Mucosa of descending colon (tissue), 3 donors: ENCODE data around the gene SORBS1. TPM values are rescaled to one million over a fixed set of nuclear protein-coding genes. Genes with fewer than 3 reads are reported as not detected.
A peak's percentile ranks its signal among the peaks of the same experiment; 100 is the strongest.

Experiments used
- ATAC-seq: fragments of 200-7000 bp; cut with Tn5 transposase; one replicate; pipeline ENCODE4 v1.9.1; 2020; ENCODE audit warnings: mild to moderate bottlenecking, moderate library complexity
- DNase-seq, 3 donors: peaks; one replicate each; pipeline ENCODE4 v3.0.0-alpha.2; 2020
- H3K36me3 ChIP-seq: fragments of 200-600 bp; one replicate; pipeline ENCODE4 v1.8.0; 2021; ENCODE audit warnings: low read depth, mild to moderate bottlenecking
- H3K4me1 ChIP-seq: fragments of 200-600 bp; one replicate; pipeline ENCODE4 v1.8.0; 2021; ENCODE audit warnings: low read depth, mild to moderate bottlenecking
- H3K4me3 ChIP-seq: fragments of 200-600 bp; one replicate; pipeline ENCODE4 v1.8.0; 2021; ENCODE audit warnings: mild to moderate bottlenecking
- H3K9me3 ChIP-seq: fragments of 200-600 bp; one replicate; pipeline ENCODE4 v1.8.0; 2021; ENCODE audit warnings: mild to moderate bottlenecking
- CTCF ChIP-seq: fragments of 200-600 bp; IDR thresholded peaks from one replicate; pipeline ENCODE4 v1.8.0; 2022; ENCODE audit warnings: antibody characterized with exemption, mild to moderate bottlenecking
- intact Hi-C, 2 donors: fragments of 100-400 bp; cut with DNase I in 1 of 2; cut with micrococcal nuclease in 1 of 2; formaldehyde crosslinking; loops; one replicate each; pipeline versions ENCODE4 v1.11.0 to v1.11.1; 2022; cut with DNase I, micrococcal nuclease
- total RNA-seq, 3 donors: library from RNA; stranded (reverse); fragmentation: NEBNext Ultra II Directional in 2 of 3; extraction: Animal tissue kit (Norgen Biotek cat#: 25700) in 2 of 3; gene quantifications; one replicate each; pipeline versions ENCODE4 v1.2.1 to v1.2.4, GENCODE V29; 2021 to 2023
- donor health status: DM: no; HTN: no; CAD: no; lungs with moderate emphysema.
- donor health status: DM: no; HTN: no; CAD: no.
- donor health status: DM: no; HTN: yes; CAD: no.

Gene SORBS1
- total RNA-seq, 3 donors from 2014 or later, result 48.9 to 699 (median 99.3) TPM

- no peak for DNase-seq
- no peaks in the 10 kb centered on the region for H3K4me1 ChIP-seq
- H3K9me3 ChIP-seq, result no peaks in the 10 kb centered on the region
- no peak for TF ChIP-seq CTCF
- ATAC-seq, result no peak
- intact Hi-C loops, result no loop called here
- no peaks in the 10 kb centered on the region for H3K36me3 ChIP-seq
- H3K4me3 ChIP-seq, result no peak overlapping the region
Observed at GRCh38 chr10:95328013-95328412, 233.2 kb downstream of the SORBS1 start.

- Histone ChIP-seq H3K4me3 (no peak overlapping the region), H3K9me3 (no peaks in the 10 kb centered on the region), H3K4me1 (no peaks in the 10 kb centered on the region), H3K36me3 (no peaks in the 10 kb centered on the region)
- DNase-seq, result peak in 1 of 3 donors; percentile 48
- intact Hi-C loops, result no loop called here
- ATAC-seq, result peak; percentile 67
- TF ChIP-seq CTCF, result no peak
Observed at GRCh38 chr10:95327367-95327766, 233.8 kb downstream of the SORBS1 start.

GRCh38 chr10:95326396-95326795 is 234.8 kb downstream of the SORBS1 start:
- H3K36me3 ChIP-seq, result no peaks in the 10 kb centered on the region
- no peaks in the 10 kb centered on the region for H3K9me3 ChIP-seq
- no peak for ATAC-seq
- no peak for TF ChIP-seq CTCF
- no peaks in the 10 kb centered on the region for H3K4me1 ChIP-seq
- H3K4me3 ChIP-seq, result no peak overlapping the region
- intact Hi-C loops, result no loop called here
- DNase-seq, result no peak

GRCh38 chr10:95325863-95326262 is 235.3 kb downstream of the SORBS1 start:
- DNase-seq (peak in 1 of 3 donors; percentile 25), ATAC-seq (peak; percentile 45)
- Histone ChIP-seq H3K4me1 (no peaks in the 10 kb centered on the region), H3K4me3 (no peak overlapping the region), H3K36me3 (no peaks in the 10 kb centered on the region), H3K9me3 (no peaks in the 10 kb centered on the region)
- intact Hi-C loops, result no loop called here
- no peak for TF ChIP-seq CTCF

- Histone ChIP-seq H3K9me3 (no peaks in the 10 kb centered on the region), H3K36me3 (no peaks in the 10 kb centered on the region), H3K4me1 (no peaks in the 10 kb centered on the region), H3K4me3 (no peak overlapping the region)
- no peak for ATAC-seq
- no peak for TF ChIP-seq CTCF
- intact Hi-C loops, result no loop called here
- no peak for DNase-seq
Observed at GRCh38 chr10:95324436-95325268, 236.5 kb downstream of the SORBS1 start.
